HG02938 (cell line): ENCODE data around the gene HUWE1.
A peak's percentile ranks its signal among the peaks of the same experiment; 100 is the strongest.

Experiments used
- ATAC-seq: cut with Tn5 transposase; IDR thresholded peaks from one replicate; pipeline ENCODE4 v1.9.1; 2021; ENCODE audit warnings: mild to moderate bottlenecking, moderate library complexity; ENCODE audit not compliant: unreplicated experiment

HUWE1 gene

DNA sequence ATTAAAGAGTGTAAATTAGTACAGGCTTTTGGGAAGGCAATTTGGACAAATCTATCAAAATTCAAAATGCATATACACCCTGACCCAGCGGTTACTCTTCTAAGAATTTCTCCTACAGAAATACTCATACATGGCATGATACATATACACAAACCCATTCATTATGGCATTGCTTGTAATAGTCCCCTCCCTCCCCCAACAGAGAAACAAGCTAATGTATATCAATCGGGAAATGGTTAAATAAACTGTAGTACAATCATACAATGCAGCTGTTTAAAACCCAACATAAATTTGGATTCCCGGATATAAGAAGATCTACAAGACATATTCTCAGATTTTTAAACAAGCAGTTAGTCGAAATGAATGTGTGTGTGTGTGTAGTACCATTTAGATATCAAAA is 808 bp downstream of the HUWE1 start:
- no peak for ATAC-seq

DNA sequence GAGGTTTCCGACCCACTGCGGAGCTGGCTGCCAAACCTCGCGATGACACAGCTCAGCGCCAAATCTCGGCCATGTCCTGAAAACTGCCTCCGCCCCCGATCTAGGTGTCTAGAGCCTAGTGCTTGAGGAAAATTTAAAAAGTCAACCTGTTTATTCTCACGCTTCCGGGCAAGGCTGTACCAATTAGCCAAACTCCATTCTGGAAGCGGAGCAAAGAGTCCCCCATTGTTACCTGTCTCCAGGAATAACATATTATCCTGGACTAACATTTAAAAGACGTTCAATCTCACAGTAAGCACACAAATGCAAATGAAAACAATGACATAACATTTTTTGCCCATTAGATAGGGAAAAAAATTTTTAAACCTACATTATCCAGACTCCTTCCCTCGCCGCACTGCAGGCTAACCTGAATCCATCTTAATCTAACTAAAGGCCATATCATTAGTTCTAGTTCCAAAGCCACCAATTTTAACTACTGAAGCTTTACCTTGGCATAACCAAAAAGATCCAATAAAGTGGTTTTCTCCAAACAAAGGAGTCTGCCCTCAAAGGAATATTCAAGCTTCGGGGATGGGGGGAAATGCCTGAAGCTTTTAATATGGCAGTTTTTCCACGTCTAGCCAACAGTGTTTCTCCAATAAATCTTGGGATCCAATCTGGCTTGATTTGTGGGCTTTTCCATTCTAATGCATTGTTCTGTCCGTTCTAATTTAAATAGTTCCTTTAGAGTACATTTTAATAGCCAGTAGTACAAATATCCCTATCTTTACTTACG is 1.9 kb downstream of the HUWE1 start:
- ATAC-seq: no peak

DNA sequence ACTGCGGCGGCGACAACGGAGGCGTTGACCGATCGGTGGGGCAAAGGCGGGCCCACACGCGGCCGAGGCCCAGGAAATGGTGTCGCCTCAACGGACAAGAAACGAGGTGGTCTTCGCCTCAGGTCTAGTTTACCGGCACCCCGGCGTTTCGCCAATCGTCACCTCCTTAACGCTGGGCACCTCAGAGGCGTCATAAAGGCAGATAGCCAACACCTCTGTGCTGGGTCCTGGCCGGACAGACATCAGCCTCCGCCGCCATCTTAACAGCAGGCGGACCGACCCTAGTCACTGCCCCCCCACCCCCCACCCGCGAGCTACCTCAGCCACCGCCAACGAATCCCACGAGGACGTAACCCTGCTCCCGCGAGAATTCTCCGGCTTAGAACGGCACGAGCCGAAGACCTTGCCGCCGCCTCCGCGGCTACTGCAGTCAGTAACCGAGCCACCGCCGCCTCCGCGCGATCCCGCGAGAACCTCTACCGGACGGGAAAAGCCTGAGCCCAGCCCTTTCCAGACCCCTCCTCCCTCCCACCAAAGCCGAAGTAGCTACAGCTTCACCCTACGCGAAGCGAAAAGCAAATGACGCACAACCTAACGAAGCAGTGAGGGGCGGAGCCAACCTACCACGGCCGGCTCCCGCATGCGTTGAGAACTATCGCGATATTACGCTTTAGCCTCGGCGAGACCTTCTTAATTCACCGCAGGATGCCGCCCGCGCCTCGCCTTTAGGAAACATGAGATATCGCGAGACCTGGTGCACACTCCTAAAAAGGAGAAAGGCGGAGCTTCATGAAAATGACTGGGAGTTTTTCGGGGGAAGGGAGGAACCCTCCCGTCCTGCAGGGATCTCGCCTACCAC is 2.7 kb downstream of the HUWE1 start:
- ATAC-seq: peak; percentile 58

DNA sequence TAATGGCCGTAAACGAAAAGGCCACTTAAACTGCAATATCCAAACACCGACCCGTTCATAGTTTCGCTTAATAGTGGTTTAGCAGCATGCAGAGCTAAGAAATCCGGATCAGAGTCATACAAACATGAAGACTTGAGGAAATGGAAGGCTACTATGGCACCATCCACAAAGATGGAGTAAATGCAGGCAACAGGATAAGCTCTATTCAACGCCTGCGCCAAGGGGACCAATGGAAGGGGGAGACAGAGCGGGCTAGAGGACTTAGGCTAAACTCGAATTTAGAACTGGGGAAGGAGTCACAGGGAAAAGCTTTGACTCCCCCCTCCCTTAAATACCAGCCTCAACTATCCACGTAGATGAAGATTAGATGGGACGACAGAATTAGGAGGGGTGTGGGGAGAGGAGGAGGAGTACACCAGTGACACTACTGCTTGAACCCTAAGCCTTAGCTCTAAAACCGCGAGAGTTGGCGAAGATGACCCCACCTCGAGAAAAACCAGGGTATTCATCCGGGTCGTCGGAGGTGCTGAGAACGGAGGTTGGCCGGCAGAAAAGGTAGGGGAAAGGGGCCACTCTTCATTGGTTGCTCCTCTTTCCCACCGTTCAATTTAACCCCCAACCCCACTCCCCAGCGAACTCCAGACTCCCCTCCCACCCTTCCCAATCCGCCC is 3.5 kb downstream of the HUWE1 start:
- ATAC-seq: no peak

DNA sequence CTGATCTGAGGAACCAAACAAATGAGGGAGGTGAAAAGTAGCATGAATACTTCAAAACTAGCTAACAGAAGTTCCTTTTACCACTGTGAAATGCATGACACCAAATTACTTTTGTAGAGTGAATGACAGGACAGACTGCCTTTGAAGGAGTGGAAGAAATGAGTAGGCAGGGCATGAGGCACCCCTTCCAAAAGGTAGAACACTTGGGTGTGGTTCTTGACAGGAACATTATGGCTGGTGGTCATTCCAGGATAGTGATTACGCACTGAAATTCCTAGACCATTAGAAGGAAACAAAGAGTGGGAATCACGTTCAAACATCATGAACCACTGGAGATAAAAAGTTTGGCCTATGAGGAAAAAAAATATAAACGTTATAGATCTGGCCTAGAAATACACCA is 4.9 kb downstream of the HUWE1 start:
- no peak for ATAC-seq

DNA sequence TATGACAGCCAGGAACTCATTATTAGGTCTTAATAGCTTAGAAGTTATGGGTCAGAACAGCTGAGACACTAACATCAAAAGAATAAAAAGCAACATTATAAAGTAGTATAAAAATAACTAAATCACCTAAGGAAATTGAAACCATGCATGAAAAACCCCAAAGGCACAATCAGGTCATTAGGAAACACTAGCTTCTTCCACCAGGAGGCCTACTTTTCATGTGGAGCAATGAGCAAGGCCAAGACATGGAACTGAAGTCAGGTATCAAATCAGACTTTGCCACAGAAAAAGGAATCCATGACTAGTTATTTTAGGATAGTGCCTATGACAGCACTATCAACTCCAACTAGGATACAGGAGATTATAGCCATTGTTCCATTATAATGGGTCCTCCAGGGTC is 7.9 kb downstream of the HUWE1 start:
- ATAC-seq: no peak

DNA sequence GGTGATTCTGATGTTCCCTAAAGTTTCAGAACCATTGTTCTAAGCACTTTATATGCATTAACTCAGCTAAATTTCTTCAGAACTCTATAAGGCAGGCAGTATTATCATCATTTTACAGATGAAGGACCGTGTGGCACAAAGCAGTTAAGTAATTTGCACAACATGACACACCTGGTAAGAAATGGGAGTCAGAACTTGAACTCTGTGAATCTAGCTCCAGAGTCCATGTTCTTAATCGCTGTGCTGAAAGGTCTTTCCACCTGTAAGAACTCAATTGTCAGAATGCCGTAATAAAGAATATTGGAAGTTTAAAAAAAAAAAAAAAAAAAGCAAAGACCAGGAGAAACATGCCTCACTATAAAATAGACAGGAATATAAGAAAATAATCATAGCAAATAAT is 9.2 kb downstream of the HUWE1 start:
- no peak for ATAC-seq

DNA sequence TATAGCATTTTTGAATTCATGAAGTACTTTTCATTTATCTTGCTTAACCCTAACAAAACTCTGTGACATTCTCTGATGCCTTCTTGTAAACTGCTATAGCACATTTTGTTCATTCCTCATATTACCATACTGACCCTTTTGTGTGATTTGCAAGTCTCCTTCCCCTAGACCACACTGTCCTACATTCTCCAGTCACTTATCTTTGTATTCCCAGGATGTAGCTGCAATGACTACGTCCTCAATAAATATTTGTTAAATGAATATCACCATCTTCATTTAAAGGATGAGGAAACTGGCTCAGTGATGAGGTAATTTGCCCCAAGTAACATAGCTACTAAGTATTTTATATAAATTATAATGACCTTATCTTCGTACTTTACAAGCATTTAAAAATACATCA is 11.9 kb downstream of the HUWE1 start:
- ATAC-seq: no peak

DNA sequence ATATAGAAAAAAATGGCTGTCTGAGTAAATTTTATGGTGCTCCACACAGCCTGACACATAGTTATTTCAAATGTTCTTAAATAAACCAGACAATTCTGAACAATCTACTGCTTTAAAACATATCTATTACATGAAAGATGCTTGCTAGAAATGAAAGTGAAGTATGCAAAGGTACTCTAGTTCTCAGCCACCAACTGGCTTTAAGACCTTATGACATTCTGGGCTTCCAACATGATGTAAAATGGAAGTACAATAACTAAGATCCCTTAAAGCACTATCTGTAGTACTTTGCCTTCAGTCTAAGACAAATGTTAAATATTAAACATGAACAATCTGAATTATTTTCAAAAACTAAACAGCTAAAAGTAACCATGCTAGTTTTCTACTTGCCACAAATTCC is 17.3 kb downstream of the HUWE1 start:
- no peak for ATAC-seq

DNA sequence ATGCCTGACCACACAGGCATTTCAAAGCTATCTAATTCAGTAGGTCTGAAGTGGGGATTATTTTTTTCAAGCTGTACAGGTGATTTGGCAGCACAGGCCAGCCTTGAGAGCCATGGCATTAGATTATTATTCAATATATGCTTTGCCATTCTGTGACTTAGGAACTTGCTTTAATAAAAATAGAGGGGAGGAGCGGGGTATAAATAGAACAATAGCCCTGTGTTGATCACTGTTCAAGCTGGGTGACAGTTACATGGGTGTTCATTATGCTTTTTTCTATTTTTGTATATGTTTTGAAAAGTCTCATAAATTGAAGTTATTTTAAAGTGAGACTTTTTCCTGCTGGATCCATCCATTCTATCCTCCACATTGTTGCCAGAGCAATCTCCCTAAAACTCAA is 20.3 kb downstream of the HUWE1 start:
- ATAC-seq: no peak

DNA sequence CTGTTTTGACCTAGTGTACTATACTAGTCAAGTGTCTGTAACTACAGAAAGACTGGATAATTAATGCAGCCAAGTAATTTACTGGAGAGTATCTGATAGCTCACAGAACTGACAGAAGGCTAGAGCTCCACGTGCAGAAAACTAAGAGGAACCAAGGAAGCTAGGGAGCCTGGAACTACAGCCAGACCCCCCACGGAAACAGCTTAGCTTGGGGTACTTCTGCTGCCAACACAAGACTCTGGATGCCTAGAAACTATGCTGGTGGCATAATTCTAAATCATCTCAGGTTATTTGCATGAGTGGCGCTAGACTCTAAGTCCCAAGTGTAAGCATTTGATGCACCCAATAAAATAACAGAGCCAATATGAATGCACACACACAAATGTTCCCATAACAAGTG is 26.5 kb downstream of the HUWE1 start:
- ATAC-seq: no peak

DNA sequence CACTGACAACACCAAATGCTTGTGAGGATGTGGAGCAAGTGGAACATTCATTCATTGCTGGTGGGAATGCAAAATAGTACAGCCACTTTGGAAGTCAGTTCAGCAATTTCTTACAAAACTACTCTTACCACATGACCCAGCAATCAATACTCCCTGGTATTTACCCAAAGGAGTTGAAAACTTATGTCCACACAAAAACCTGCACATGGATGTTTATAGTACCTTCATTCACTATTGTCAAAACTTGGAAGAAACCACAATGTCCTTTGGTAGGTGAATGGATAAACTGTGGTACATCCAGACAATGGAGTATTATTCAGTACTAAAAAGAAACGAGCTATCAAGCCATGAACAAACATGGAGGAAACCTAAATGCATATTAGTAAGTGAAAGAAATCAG is 27.5 kb downstream of the HUWE1 start:
- no peak for ATAC-seq

DNA sequence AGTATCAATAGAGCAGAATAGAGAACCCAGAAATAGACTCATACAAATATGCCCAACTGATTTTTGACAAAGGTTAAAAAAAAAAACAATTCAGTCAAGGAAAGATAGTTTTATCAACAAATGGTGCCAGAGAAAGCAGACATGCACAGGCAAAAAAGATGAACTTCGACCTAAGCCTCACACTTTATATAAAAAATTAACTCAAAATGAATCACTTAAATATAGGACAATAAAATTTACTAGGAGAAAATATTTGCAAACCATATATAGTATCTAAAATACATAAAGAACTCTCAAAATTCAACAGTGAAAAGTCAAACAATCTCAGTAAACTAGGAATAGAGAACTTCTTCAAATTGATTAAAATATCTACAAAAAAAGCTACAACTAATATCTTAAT is 29.7 kb downstream of the HUWE1 start:
- no peak for ATAC-seq

DNA sequence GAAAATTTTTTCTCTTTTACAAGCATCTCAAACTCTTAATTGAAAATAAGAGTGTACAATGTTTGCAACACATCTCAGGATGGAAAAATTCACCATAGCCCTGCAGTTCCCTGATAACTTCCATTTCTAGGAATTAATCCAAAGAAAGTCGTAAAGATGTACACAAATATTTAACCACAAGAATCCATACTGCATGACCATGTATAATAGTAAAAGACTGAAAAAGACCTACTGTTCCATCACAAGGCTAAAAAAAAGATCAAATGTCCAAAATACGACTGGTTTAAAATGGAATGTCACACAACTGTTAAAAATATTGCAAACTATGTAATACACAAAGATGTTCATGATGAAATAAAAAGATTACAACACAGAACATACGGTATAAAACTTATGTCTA is 32.1 kb downstream of the HUWE1 start:
- ATAC-seq: no peak

DNA sequence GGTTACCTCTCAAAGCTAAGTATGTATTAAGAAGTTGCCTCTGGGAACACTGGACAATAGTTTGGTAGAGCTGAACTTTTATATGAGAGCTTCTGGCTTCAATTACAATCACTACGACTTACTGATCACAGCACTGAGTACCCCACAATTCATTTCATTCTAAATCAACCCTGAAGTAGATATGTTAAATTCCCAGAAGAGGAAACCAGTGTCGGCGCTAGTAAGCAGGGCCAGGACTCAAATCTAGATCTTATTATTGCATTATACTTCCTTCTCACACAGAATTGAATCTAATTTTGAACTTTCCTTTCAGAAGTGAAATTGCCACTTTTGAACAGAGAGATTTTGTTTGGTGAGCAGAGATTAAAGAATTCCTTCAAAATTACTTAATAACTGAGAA is 41.8 kb downstream of the HUWE1 start:
- no peak for ATAC-seq

DNA sequence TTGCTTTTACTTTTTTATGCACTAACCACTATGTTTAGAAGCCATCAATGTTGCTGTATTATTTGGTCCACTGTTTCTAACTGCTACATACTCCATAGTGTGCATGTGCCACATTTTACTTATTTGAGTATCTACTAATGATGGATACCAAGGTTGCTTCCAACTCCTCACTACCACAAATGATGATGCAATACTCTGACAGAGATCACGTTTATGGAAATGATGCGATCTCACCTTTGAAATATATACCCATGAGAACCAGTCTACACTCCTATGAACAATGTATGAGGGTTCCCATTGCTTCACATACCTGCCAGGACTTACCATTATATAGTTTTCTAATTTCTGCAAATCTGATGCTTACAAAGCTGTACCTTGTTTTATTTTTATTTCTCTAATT is 44.2 kb downstream of the HUWE1 start:
- no peak for ATAC-seq

DNA sequence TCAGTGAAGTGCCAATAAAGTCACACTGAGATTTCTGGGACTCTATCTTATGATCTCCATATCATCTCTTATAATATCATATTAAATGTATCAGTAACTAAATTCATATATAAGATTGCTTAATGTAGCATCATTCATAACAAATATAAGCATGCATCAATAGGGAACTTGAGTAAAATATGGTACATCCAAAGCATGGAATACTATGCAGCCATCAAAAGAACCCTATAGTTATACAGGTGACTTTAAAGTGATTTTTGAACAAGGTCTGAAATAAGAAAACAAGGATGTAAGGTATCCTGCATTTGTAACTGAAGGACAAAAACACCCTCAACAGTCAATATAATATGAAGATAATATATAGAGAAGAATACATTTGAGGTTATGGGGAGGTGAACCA is 47.3 kb downstream of the HUWE1 start:
- ATAC-seq: no peak

DNA sequence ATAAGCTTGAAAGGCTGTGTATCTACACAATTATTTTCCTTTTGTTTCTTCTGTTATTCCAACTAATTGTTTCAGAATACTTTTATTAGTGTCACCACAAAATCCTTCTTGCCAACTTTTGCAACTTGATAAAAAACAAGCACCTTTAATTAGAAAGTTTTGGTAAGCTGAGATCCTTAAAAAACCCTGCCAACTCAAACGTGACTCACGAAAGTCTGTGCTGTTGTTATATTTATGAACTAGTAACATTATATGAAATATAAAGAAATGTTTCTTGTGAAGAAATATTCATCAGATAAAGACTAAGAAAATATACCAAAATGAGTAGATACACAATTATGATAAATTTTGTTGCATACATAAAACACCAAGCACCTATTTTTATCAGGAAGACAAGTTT is 49.0 kb downstream of the HUWE1 start:
- no peak for ATAC-seq

DNA sequence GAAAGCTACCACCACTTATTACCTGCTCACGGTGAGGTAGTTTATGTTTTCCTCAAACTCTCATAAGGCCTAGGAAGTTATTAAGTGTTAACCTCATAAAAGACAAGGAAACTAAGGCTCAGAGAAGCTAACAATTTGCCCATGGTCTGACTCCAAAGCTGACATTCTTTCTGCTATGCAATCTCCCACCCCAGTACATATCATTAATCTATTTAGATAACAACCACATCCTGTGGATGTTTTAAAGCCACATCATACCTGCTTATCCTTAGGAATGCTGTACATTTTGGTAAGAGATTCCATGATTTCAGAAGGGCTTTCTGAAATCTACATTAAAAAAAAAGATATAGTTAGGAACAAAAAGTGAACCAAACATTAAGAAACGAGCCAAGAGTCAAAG is 55.4 kb downstream of the HUWE1 start:
- ATAC-seq: no peak

DNA sequence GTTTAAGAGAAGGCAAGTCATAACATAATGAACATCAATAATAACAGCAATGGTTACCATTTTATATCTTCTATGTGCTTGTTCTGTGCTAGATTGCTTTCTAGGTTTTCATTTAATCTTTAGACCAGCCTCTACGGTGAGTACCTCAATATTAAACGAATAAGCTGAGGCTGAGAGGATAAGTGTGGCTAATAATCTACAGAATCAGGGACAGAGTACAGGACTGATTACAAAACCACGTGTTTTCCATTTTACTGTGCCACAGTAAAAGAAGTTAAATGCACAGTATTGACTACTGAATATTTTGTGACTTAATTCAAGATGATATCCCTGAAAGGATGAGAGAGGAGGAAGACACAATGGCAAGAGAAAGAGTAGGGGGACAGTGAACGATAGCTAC is 56.3 kb downstream of the HUWE1 start:
- no peak for ATAC-seq

DNA sequence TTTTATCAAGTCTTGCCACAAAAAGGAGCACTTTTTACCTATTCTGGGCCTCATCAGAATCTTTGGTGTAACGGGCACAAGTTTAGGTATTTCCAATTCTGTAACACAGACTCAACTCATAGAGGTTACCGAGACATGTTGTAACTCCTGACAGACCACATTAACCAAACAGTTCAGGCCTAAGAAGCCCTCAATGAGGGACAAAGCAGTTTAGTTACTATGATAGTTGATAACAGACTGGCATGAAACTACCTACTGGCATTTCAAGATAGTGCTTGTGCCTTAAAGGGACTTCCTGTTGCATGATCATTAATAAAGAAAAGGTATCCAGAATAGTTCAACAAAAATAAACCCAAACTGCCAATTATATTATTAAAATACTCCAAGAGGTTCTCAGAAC is 64.1 kb downstream of the HUWE1 start:
- no peak for ATAC-seq

DNA sequence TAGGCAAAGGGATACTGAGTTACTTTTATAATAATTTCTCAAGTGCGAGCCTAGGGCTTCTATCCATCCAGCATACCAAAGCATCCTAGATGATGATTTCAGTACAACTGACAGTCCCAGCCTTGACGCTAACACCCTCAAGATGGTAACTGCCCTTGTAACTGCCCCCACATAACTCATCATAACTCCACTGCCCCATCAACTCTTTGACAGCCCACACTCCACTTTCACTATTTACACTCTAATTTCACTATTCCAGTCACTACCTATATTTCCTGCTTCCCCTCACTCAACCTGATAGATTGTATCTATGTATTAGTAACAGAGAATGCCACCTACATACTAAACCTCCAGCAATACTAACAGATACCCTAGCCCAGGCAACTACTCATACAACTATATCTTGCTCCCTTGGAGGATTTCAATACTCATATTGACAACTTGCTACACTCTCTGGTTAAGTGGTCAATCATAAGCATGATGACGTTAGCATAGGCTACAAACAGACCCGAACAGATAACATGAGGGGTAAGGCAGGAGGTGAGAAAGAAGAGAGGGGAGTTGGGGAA is 65.0 kb downstream of the HUWE1 start:
- no peak for ATAC-seq
